Endothelial cell of umbilical vein (primary cell): ENCODE results near the gene PLBD1. TPM values are rescaled to one million over a fixed set of nuclear protein-coding genes. Genes with fewer than 3 reads are reported as not detected.

Experiments used
- BruUV-seq: library from RNA; stranded (reverse); fragments of 400-500 nt; replicated peaks from 2 replicates; lab custom pipeline; 2021; lab: Mats Ljungman, UMichigan
- CTCF ChIA-PET: fragments of 300-600, 350-600 bp; sonication (Branson Sonifier 250); formaldehyde crosslinking; loops from one replicate; lab custom pipeline; 2021; ENCODE audit warnings: antibody characterized with exemption, inconsistent platforms; lab: Charles Lee
- POLR2A ChIA-PET: fragments of 300-600, 350-600 bp; sonication (Branson Sonifier 250); formaldehyde crosslinking; loops from one replicate; lab custom pipeline; 2021; ENCODE audit warnings: antibody characterized with exemption, inconsistent platforms; lab: Charles Lee
- DNase-seq: peaks from one replicate; pipeline ENCODE4 v3.0.0-alpha.2; 2011; ENCODE audit warnings: low read depth, low spot score
- FAIRE-seq: peaks from 2 replicates; lab custom pipeline; 2011; peaks lifted over from hg19 to GRCh38; lab: Jason Lieb, UNC
- H2AFZ ChIP-seq: 2 replicates; pipeline ENCODE4 v1.6.0; 2012; ENCODE audit warnings: low read depth, low read length, control low read depth, inconsistent platforms
- H3K27ac ChIP-seq: 2 replicates; pipeline ENCODE4 v1.5.1; 2011; ENCODE audit warnings: low read depth, mild to moderate bottlenecking, control low read depth, low read length, moderate library complexity; ENCODE audit not compliant: insufficient read depth
- H3K27me3 ChIP-seq, 2 experiments: 2 replicates each; pipeline versions ENCODE4 v1.6.0 to v1.6.1; 2011; ENCODE audit warnings: low read length in 2 of 2, mixed read lengths in 1 of 2; ENCODE audit not compliant: control insufficient read depth in 2 of 2, insufficient read depth in 2 of 2
- H3K36me3 ChIP-seq, 2 experiments: 2 replicates in 1 of 2; 3 replicates in 1 of 2; pipeline ENCODE4 v1.5.1; 2011; ENCODE audit warnings: low read length in 2 of 2, mild to moderate bottlenecking in 1 of 2, moderate library complexity in 1 of 2; ENCODE audit not compliant: control insufficient read depth in 2 of 2, insufficient read depth in 2 of 2; ENCODE audit errors: extremely low read depth in 1 of 2
- H3K4me1 ChIP-seq: 3 replicates; pipeline ENCODE4 v1.5.1; 2011; ENCODE audit warnings: mild to moderate bottlenecking, low read length; ENCODE audit not compliant: control insufficient read depth, insufficient read depth; ENCODE audit errors: extremely low read depth
- H3K4me2 ChIP-seq: 2 replicates; pipeline ENCODE4 v1.6.1; 2011; ENCODE audit warnings: low read length, control low read depth, mixed read lengths; ENCODE audit not compliant: insufficient read depth
- H3K4me3 ChIP-seq, 3 experiments: fragments of 200-600 bp in 1 of 3; sonication (generic), shearing (Covaris generic) in 1 of 3; replicated peaks in 1 of 3; 2 replicates each; pipeline ENCODE4 v1.5.1; 2011 to 2016; ENCODE audit warnings: control low read depth in 3 of 3, low read length in 3 of 3, mild to moderate bottlenecking in 2 of 3, inconsistent platforms in 1 of 3, low read depth in 1 of 3, moderate library complexity in 1 of 3; ENCODE audit not compliant: insufficient read depth in 1 of 3
- H3K79me2 ChIP-seq: 2 replicates; pipeline ENCODE4 v1.6.0; 2012; ENCODE audit warnings: low read length, inconsistent platforms; ENCODE audit not compliant: control insufficient read depth, insufficient read depth
- H3K9ac ChIP-seq: replicated peaks from 2 replicates; pipeline ENCODE3; 2011; ENCODE audit warnings: low read length, control low read depth; ENCODE audit not compliant: insufficient read depth; ENCODE audit errors: extremely low read depth
- H3K9me1 ChIP-seq: replicated peaks from 3 replicates; pipeline ENCODE4 v1.6.0; 2011; ENCODE audit warnings: mild to moderate bottlenecking, low read length; ENCODE audit not compliant: control insufficient read depth, insufficient read depth; ENCODE audit errors: extremely low read depth
- H3K9me3 ChIP-seq: replicated peaks from 2 replicates; pipeline ENCODE4 v1.5.1; 2012; ENCODE audit warnings: low read length, inconsistent platforms; ENCODE audit not compliant: control insufficient read depth, insufficient read depth
- H4K20me1 ChIP-seq: replicated peaks from 2 replicates; pipeline ENCODE3; 2011; ENCODE audit warnings: mild to moderate bottlenecking, low read length; ENCODE audit not compliant: control insufficient read depth, insufficient read depth; ENCODE audit errors: extremely low read depth
- CTCF ChIP-seq, 2 donors: IDR thresholded peaks; 1 replicate in 1 of 2; 2 replicates in 1 of 2; pipeline ENCODE4 v1.5.1; 2011; ENCODE audit warnings: low read length in 2 of 2, mild to moderate bottlenecking in 2 of 2, moderate library complexity in 2 of 2, control low read depth in 1 of 2, inconsistent platforms in 1 of 2, low read depth in 1 of 2; ENCODE audit not compliant: insufficient read depth in 1 of 2; ENCODE audit errors: extremely low read depth in 1 of 2
- EZH2 ChIP-seq: IDR thresholded peaks from 2 replicates; pipeline ENCODE4 v1.6.1; 2012; ENCODE audit warnings: borderline replicate concordance, low read depth, mild to moderate bottlenecking, moderate library complexity, low read length, inconsistent platforms; ENCODE audit not compliant: severe bottlenecking
- FOS ChIP-seq: IDR thresholded peaks from 2 replicates; pipeline ENCODE4 v1.6.1; 2011; ENCODE audit warnings: mild to moderate bottlenecking, low read length, moderate library complexity, borderline replicate concordance; ENCODE audit not compliant: insufficient read depth
- GATA2 ChIP-seq: IDR thresholded peaks from 2 replicates; pipeline ENCODE4 v1.7.0; 2011; ENCODE audit warnings: low read depth, mild to moderate bottlenecking, moderate library complexity, mixed read lengths, low read length; ENCODE audit not compliant: insufficient read length, insufficient read depth
- JUN ChIP-seq: IDR thresholded peaks from 2 replicates; pipeline ENCODE4 v1.6.1; 2011; ENCODE audit warnings: borderline replicate concordance, low read depth; ENCODE audit not compliant: insufficient read length, insufficient read depth
- MAX ChIP-seq: IDR thresholded peaks from 2 replicates; pipeline ENCODE4 v1.6.1; 2011; ENCODE audit not compliant: insufficient read depth, insufficient read length
- MYC ChIP-seq: IDR thresholded peaks from one replicate; pipeline ENCODE4 v1.6.1; 2011; ENCODE audit warnings: mild to moderate bottlenecking, low read depth, low read length
- POLR2A ChIP-seq: IDR thresholded peaks from 2 replicates; pipeline ENCODE4 v1.6.1; 2012; ENCODE audit warnings: low read depth, mild to moderate bottlenecking, control low read depth, low read length
- POLR2AphosphoS5 ChIP-seq: IDR thresholded peaks from 2 replicates; pipeline ENCODE4 v1.6.1; 2012; ENCODE audit warnings: low read depth, mild to moderate bottlenecking, control low read depth, low read length, moderate library complexity; ENCODE audit not compliant: insufficient read depth
- dilution Hi-C: fragments of 300-500 bp; cut with MboI; formaldehyde crosslinking; loops from one replicate; pipeline ENCODE4 v1.15.0; 2019; ENCODE audit warnings: low sequenced_read_pairs; ENCODE audit not compliant: extremely low pct_ligation_motif_present
- intact Hi-C: fragments of 100-400 bp; cut with micrococcal nuclease; formaldehyde crosslinking; loops from one replicate; pipeline ENCODE4 v1.10.0; 2022
- polyA plus RNA-seq, 4 experiments: library from polyadenylated mRNA; depleted of rRNA in 3 of 4; stranded (reverse) in 3 of 4; unstranded in 1 of 4; fragments of >200 nt; gene quantifications; 2 replicates each; pipeline versions ENCODE4 v1.2.1 to v1.2.3, GENCODE V29; 2011 to 2012; ENCODE audit warnings: missing spikeins in 1 of 4
- total RNA-seq: library from RNA; stranded (reverse); gene quantifications from 2 replicates; pipeline ENCODE4 v1.2.3, GENCODE V29; 2021

PLBD1 gene
- total and polyA plus RNA-seq, 2 donors (not counting 3 experiments of a cell fraction or from before 2014, with no cell fraction given) = 0.04 TPM; not detected in 1

- ChIA-PET CTCF (no interaction called here), POLR2A (no interaction called here)
- Histone ChIP-seq H3K27ac (no peak overlapping the region), H3K9me1 (no peaks in the 10 kb centered on the region), H2AFZ (no peak overlapping the region), H3K9me3 (no peaks in the 10 kb centered on the region), H4K20me1 (no peaks in the 10 kb centered on the region), H3K9ac (no peak overlapping the region), H3K4me2 (no peak overlapping the region), H3K4me3 (no peak overlapping the region), H3K27me3 (peaks cover 3% of the 10 kb centered on the region in 2 experiments), H3K79me2 (no peaks in the 10 kb centered on the region), H3K4me1 (no peaks in the 10 kb centered on the region), H3K36me3 (no peaks in the 10 kb centered on the region)
- no TSS peak for BruUV-seq
- intact Hi-C loops = no loop called here
- TF ChIP-seq GATA2 = no peak
- no peak for TF ChIP-seq CTCF (IDR thresholded peaks at IDR 0.05; ENCODE audit: extremely low read depth in 1 of 2, insufficient read depth in 1 of 2, low read depth in 1 of 2, low read length in 2 of 2)
- TF ChIP-seq MYC = no peak
- no peak for TF ChIP-seq MAX
- no peak for TF ChIP-seq JUN
- TF ChIP-seq FOS = no peak
- TF ChIP-seq EZH2 = no peak
- TF ChIP-seq POLR2AphosphoS5 = no peak
- TF ChIP-seq POLR2A = no peak
- no peak for DNase-seq
- no peak for FAIRE-seq
- dilution Hi-C loops = no loop called here
Measured at GRCh38 chr12:14571779-14572178, 4.1 kb upstream of the PLBD1 start.
